HTERT RPE-1 (cell line): ENCODE data around the gene EML5.

ENCODE experiments used
- in situ Hi-C: fragments of 300-500 bp; cut with MboI; formaldehyde crosslinking; loops from 4 replicates; pipeline ENCODE4 v1.14.3; 2020; ENCODE audit warnings: low sequenced_read_pairs

The EML5 gene

GRCh38 chr14:88727057-88727456 lies 65.7 kb downstream of the EML5 start:
- in situ Hi-C loops, result no loop called here

GRCh38 chr14:88710709-88711108 lies 82.0 kb downstream of the EML5 start:
- in situ Hi-C loops, result no loop called here

- in situ Hi-C loops, result no loop called here
Observed at GRCh38 chr14:88707088-88707487, 85.7 kb downstream of the EML5 start.

- in situ Hi-C loops, result no loop called here
Observed at GRCh38 chr14:88706425-88706824, 86.3 kb downstream of the EML5 start.

- in situ Hi-C loops, result no loop called here
Observed at GRCh38 chr14:88698651-88699050, 94.1 kb downstream of the EML5 start.

GRCh38 chr14:88695870-88696269 lies 96.9 kb downstream of the EML5 start:
- in situ Hi-C loops, result no loop called here

GRCh38 chr14:88688386-88688785 lies 104.4 kb downstream of the EML5 start:
- in situ Hi-C loops, result no loop called here

GRCh38 chr14:88683119-88683518 lies 109.6 kb downstream of the EML5 start:
- in situ Hi-C loops, result no loop called here

GRCh38 chr14:88682495-88683114 lies 110.1 kb downstream of the EML5 start:
- in situ Hi-C loops, result no loop called here

- in situ Hi-C loops, result no loop called here
Observed at GRCh38 chr14:88681755-88682494, 110.8 kb downstream of the EML5 start.

GRCh38 chr14:88669346-88669745 lies 123.4 kb downstream of the EML5 start:
- in situ Hi-C loops, result no loop called here

GRCh38 chr14:88668448-88669116 lies 124.2 kb downstream of the EML5 start:
- in situ Hi-C loops, result no loop called here

GRCh38 chr14:88667555-88668273 lies 125.0 kb downstream of the EML5 start:
- in situ Hi-C loops, result no loop called here

GRCh38 chr14:88660056-88660455 lies 132.7 kb downstream of the EML5 start:
- in situ Hi-C loops, result no loop called here

GRCh38 chr14:88639221-88639620 lies 153.5 kb downstream of the EML5 start:
- in situ Hi-C loops, result no loop called here

- in situ Hi-C loops, result no loop called here
Observed at GRCh38 chr14:88632512-88632911, 160.2 kb downstream of the EML5 start.

- in situ Hi-C loops, result no loop called here
Observed at GRCh38 chr14:88631091-88631490, 161.7 kb downstream of the EML5 start.

- in situ Hi-C loops, result no loop called here
Observed at GRCh38 chr14:88630565-88630964, 162.2 kb downstream of the EML5 start.

GRCh38 chr14:88628462-88628861 lies 164.3 kb downstream of the EML5 start:
- in situ Hi-C loops, result no loop called here

GRCh38 chr14:88628033-88628432 lies 164.7 kb downstream of the EML5 start:
- in situ Hi-C loops, result no loop called here

GRCh38 chr14:88625671-88626070 lies 167.1 kb downstream of the EML5 start:
- in situ Hi-C loops, result no loop called here
